OCI-LY7 (cell line): ENCODE data around the gene RFX2. TPM values are rescaled to one million over a fixed set of nuclear protein-coding genes. Genes with fewer than 3 reads are reported as not detected.

Experiments
- BruUV-seq: library from RNA; stranded (reverse); fragments of 400-500 nt; replicated peaks from 2 replicates; lab custom pipeline; 2021; lab: Mats Ljungman, UMichigan
- CTCF ChIA-PET: fragments of 300-600 bp; sonication (Branson Sonifier 250); formaldehyde crosslinking; loops from one replicate; lab custom pipeline; 2022; ENCODE audit warnings: antibody characterized with exemption; ENCODE audit not compliant: unreplicated experiment; lab: Charles Lee
- POLR2A ChIA-PET: fragments of 300-600 bp; sonication (Branson Sonifier 250); formaldehyde crosslinking; loops from one replicate; lab custom pipeline; 2022; ENCODE audit warnings: antibody characterized with exemption; lab: Charles Lee
- DNase-seq: peaks from one replicate; pipeline ENCODE4 v3.0.0-alpha.2; 2015; ENCODE audit warnings: low spot score
- H2AFZ ChIP-seq: fragments of 200-600 bp; sonication (generic), shearing (Covaris generic); 2 replicates; pipeline ENCODE4 v1.6.1; 2014; ENCODE audit warnings: mild to moderate bottlenecking, antibody characterized with exemption, low read length, moderate library complexity
- H3K27ac ChIP-seq: fragments of 200-600 bp; sonication (generic); 2 replicates; pipeline ENCODE4 v1.5.1; 2014; ENCODE audit warnings: mixed run types, low read depth, mild to moderate bottlenecking, moderate library complexity, low read length, inconsistent platforms; ENCODE audit not compliant: poor library complexity, severe bottlenecking
- H3K36me3 ChIP-seq: fragments of 200-600 bp; sonication (generic); 2 replicates; pipeline ENCODE4 v1.6.1; 2014; ENCODE audit warnings: mild to moderate bottlenecking, antibody characterized with exemption, low read length, moderate library complexity, mixed read lengths; ENCODE audit not compliant: insufficient read depth
- H3K4me1 ChIP-seq: fragments of 200-600 bp; sonication (generic); 2 replicates; pipeline ENCODE4 v1.5.1; 2014; ENCODE audit warnings: mild to moderate bottlenecking, low read length; ENCODE audit not compliant: insufficient read depth, poor library complexity, severe bottlenecking
- H3K4me2 ChIP-seq: fragments of 200-600 bp; sonication (generic); 2 replicates; pipeline ENCODE4 v1.6.1; 2014; ENCODE audit warnings: mild to moderate bottlenecking, low read length
- H3K4me3 ChIP-seq: fragments of 200-600 bp; sonication (generic); 2 replicates; pipeline ENCODE4 v1.5.1; 2014; ENCODE audit warnings: mild to moderate bottlenecking, low read depth, low read length; ENCODE audit not compliant: poor library complexity, severe bottlenecking
- H3K79me2 ChIP-seq: fragments of 200-600 bp; sonication (generic); 2 replicates; pipeline ENCODE4 v1.6.1; 2016; ENCODE audit warnings: low read depth, mild to moderate bottlenecking, low read length, moderate library complexity, mixed read lengths; ENCODE audit not compliant: insufficient read depth
- H3K9me2 ChIP-seq: fragments of 200-600 bp; sonication (generic); 2 replicates; pipeline ENCODE4 v1.6.1; 2016; ENCODE audit warnings: mild to moderate bottlenecking, low read length, mixed read lengths; ENCODE audit not compliant: insufficient read depth
- H3K9me3 ChIP-seq: fragments of 200-600 bp; sonication (generic); 2 replicates; pipeline ENCODE4 v1.6.1; 2014; ENCODE audit warnings: mild to moderate bottlenecking, mixed run types, low read length, mixed read lengths
- H4K20me1 ChIP-seq: fragments of 200-600 bp; sonication (generic); 2 replicates; pipeline ENCODE4 v1.6.1; 2014; ENCODE audit warnings: mild to moderate bottlenecking, antibody characterized with exemption, low read length, moderate library complexity, mixed read lengths; ENCODE audit not compliant: insufficient read depth
- EZH2phosphoT487 ChIP-seq: fragments of 200-600 bp; sonication (generic); IDR thresholded peaks from 2 replicates; pipeline ENCODE4 v1.6.1; 2018; ENCODE audit warnings: low read depth, borderline replicate concordance, mild to moderate bottlenecking, mixed run types, antibody characterized with exemption, low read length, moderate library complexity, mixed read lengths
- intact Hi-C: fragments of 100-400 bp; cut with micrococcal nuclease; formaldehyde crosslinking; loops from one replicate; pipeline ENCODE4 v1.10.0; 2022; ENCODE audit not compliant: unreplicated experiment
- total RNA-seq, 2 experiments: library from RNA; depleted of rRNA in 1 of 2; stranded (reverse); fragments of >200 nt in 1 of 2; shearing (Covaris generic) in 1 of 2; gene quantifications; 2 replicates each; pipeline ENCODE4 v1.2.3, GENCODE V29; 2014 to 2022
- TF ChIP-seq, protein P1 (sequence below): fragments of 200-600 bp; sonication (generic); conservative IDR thresholded peaks from 2 replicates; pipeline ENCODE4 v1.5.1; 2014; ENCODE audit warnings: mild to moderate bottlenecking, antibody characterized with exemption, low read length, moderate library complexity, mixed read lengths

RFX2 gene
- total RNA-seq, 2 experiments from 2014 or later, result 11.0 to 11.8 TPM

DNA sequence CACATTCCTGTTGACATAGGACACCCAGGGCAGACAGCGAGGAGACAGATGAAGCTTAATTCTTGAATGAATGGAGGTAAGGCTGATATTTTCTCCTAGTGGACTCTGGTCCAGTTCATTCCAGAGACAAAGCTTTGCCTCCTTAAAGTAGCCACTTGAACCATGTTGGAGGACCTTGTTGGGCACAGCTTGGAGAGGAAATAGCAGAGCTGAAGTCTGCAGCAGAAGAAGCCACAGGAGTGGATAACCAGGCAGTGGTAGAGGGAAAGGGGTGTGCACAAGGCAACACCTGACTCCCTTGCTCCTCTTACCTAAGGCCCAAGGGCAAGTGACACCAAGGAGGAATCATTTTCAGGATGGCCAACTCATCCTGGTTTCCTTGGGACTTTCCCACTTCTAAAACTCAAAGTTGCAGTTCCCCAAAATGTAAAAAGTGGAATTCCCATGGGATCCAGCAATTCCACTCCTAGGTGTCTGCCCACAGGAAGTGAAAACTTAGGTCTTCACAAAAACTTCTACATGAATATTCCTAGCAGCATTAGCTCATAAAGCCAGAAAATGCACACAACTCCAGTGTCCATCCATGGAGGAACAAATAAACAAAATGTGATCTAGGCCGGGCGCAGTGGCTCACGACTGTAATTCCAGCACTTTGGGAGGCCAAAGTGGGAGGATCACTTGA, 6.6 kb upstream of the RFX2 start:
- no peaks in the 10 kb centered on the region for H3K4me1 ChIP-seq
- CTCF ChIA-PET, result no interaction called here
- 0 out of 2 replicates have a peak, but pooled peaks cover 4% of the 10 kb centered on the region for H3K9me3 ChIP-seq
- POLR2A ChIA-PET, result interaction anchor here (0.6 kb wide), 2 partner anchors 107 to 236 kb away, joined by 4 to 6 read pairs; no protein-coding TSS in a partner anchor
- no peaks in the 10 kb centered on the region for H3K36me3 ChIP-seq
- no peak overlapping the region for H3K27ac ChIP-seq
- H3K4me3 ChIP-seq, result no peak overlapping the region
- H3K79me2 ChIP-seq, result no peaks in the 10 kb centered on the region
- intact Hi-C loops, result no loop called here
- H3K4me2 ChIP-seq, result no peak overlapping the region
- BruUV-seq, result no TSS peak
- H2AFZ ChIP-seq, result no peak overlapping the region
- no peak for TF ChIP-seq EZH2phosphoT487
- TF ChIP-seq, protein P1, sequence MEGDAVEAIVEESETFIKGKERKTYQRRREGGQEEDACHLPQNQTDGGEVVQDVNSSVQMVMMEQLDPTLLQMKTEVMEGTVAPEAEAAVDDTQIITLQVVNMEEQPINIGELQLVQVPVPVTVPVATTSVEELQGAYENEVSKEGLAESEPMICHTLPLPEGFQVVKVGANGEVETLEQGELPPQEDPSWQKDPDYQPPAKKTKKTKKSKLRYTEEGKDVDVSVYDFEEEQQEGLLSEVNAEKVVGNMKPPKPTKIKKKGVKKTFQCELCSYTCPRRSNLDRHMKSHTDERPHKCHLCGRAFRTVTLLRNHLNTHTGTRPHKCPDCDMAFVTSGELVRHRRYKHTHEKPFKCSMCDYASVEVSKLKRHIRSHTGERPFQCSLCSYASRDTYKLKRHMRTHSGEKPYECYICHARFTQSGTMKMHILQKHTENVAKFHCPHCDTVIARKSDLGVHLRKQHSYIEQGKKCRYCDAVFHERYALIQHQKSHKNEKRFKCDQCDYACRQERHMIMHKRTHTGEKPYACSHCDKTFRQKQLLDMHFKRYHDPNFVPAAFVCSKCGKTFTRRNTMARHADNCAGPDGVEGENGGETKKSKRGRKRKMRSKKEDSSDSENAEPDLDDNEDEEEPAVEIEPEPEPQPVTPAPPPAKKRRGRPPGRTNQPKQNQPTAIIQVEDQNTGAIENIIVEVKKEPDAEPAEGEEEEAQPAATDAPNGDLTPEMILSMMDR, result no peak
- no peaks in the 10 kb centered on the region for H3K9me2 ChIP-seq
- no peaks in the 10 kb centered on the region for H4K20me1 ChIP-seq
- no peak for DNase-seq

DNA sequence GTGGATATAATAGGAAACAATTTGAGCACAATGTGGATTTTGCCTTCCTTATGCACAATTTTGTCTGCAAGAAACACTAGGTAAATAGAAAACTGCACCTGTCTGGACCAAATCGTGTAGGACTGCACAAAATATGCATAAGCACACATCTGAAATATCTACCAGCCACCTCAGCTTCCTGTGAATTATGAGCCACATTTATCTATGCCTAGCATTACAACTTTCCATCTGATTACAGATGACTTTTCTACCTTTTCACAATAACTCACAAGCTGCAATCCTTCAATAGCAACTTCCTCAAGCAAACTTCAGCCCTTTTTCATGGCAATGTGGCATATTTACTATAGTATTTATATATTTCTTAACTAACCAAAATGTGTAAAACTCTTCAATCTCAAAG, 5.7 kb upstream of the RFX2 start:
- intact Hi-C loops, result no loop called here
- Histone ChIP-seq H3K36me3 (no peaks in the 10 kb centered on the region), H3K9me3 (peaks cover 4% of the 10 kb centered on the region; the same call in 1 of the 2 replicates), H3K27ac (no peak overlapping the region), H3K4me1 (peaks cover 5% of the 10 kb centered on the region), H3K79me2 (no peaks in the 10 kb centered on the region), H3K4me3 (no peak overlapping the region), H2AFZ (no peak overlapping the region), H4K20me1 (no peaks in the 10 kb centered on the region), H3K9me2 (no peaks in the 10 kb centered on the region), H3K4me2 (no peak overlapping the region)
- CTCF ChIA-PET, result no interaction called here
- POLR2A ChIA-PET, result no interaction called here
- no peak for DNase-seq
- no TSS peak for BruUV-seq
- TF ChIP-seq EZH2phosphoT487, result no peak
- TF ChIP-seq, protein P1, result no peak

DNA sequence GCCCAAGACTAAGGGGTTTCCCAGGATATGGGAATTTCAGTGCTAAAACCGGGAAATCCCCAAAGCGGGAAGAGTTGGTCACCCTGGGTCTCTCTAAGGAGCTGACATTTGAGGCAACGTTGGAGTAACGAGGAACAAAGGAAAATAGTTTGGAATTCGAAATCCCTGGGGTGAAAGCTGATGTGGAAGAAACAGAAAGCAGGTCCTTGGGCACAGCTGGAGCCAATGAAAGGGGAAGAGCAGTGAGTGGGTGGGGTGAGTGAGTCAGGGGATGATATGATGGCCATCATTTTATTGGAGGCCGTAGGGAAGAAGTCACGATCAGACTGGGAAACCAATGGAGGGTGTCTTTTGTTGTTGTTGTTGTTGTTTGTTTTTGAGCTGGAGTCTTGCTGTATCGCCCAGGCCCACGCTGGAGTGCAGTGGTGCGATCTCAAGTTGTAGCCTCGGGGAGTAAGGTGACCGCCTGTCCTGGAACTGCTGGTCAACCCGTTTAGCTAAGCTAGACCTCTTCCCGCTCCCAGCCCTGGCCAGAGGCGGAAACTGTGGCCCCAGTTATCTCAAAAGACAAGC, 3.4 kb upstream of the RFX2 start:
- intact Hi-C loops, result no loop called here
- H3K36me3 ChIP-seq, result no peaks in the 10 kb centered on the region
- POLR2A ChIA-PET, result no interaction called here
- no peaks in the 10 kb centered on the region for H3K79me2 ChIP-seq
- no peak overlapping the region for H3K4me2 ChIP-seq
- H3K9me2 ChIP-seq, result no peaks in the 10 kb centered on the region
- H3K4me3 ChIP-seq, result no peak overlapping the region
- peaks cover 4% of the 10 kb centered on the region; the same call in 1 of the 2 replicates for H3K9me3 ChIP-seq
- H2AFZ ChIP-seq, result no peak overlapping the region
- H4K20me1 ChIP-seq, result no peaks in the 10 kb centered on the region
- TF ChIP-seq, protein P1, result no peak
- no peak for TF ChIP-seq EZH2phosphoT487
- CTCF ChIA-PET, result no interaction called here
- peaks cover 17% of the 10 kb centered on the region for H3K4me1 ChIP-seq
- H3K27ac ChIP-seq, result no peak overlapping the region
- DNase-seq, result no peak
- no TSS peak for BruUV-seq
